HepG2 (cell line): ENCODE data around the gene GEMIN2. TPM values are rescaled to one million over a fixed set of nuclear protein-coding genes. Genes with fewer than 3 reads are reported as not detected.

Experiments used
- CHD2 ChIP-seq: IDR thresholded peaks from 2 replicates; pipeline ENCODE4 v1.6.1; 2011; ENCODE audit warnings: low read depth, low read length, improper control_type of control experiment
- GLMP ChIP-seq: sonication (generic); formaldehyde crosslinking; IDR thresholded peaks from 2 replicates; pipeline ENCODE4 v1.9.0; 2021; ENCODE audit warnings: missing genetic modification reagents, mild to moderate bottlenecking, borderline replicate concordance
- HMG20A ChIP-seq: IDR thresholded peaks from 2 replicates; pipeline ENCODE4 v1.6.1; 2016; ENCODE audit warnings: borderline replicate concordance
- KLF11 ChIP-seq: IDR thresholded peaks from 2 replicates; pipeline ENCODE4 v1.6.1; 2016; ENCODE audit warnings: missing compliant biosample characterization
- MAF1 ChIP-seq: sonication (generic); formaldehyde crosslinking; IDR thresholded peaks from 2 replicates; pipeline ENCODE4 v1.5.0; 2020; ENCODE audit warnings: missing genetic modification reagents, borderline replicate concordance
- SIX4 ChIP-seq: sonication (generic); formaldehyde crosslinking; IDR thresholded peaks from 2 replicates; pipeline ENCODE4 v1.4.0; 2020; ENCODE audit warnings: missing genetic modification reagents
- SOX5 ChIP-seq: IDR thresholded peaks from 2 replicates; pipeline ENCODE4 v1.6.1; 2016; ENCODE audit warnings: borderline replicate concordance
- SP2 ChIP-seq: sonication (generic); formaldehyde crosslinking; IDR thresholded peaks from 2 replicates; pipeline ENCODE4 v1.5.1; 2020; ENCODE audit warnings: mild to moderate bottlenecking, missing genetic modification reagents
- TBX2 ChIP-seq: sonication (generic); formaldehyde crosslinking; IDR thresholded peaks from 2 replicates; pipeline ENCODE4 v1.5.0; 2020; ENCODE audit warnings: missing genetic modification reagents, mild to moderate bottlenecking, borderline replicate concordance
- ZFP82 ChIP-seq: sonication (generic); formaldehyde crosslinking; IDR thresholded peaks from 2 replicates; pipeline ENCODE4 v1.5.1; 2020; ENCODE audit warnings: mild to moderate bottlenecking, missing genetic modification reagents, borderline replicate concordance
- ZNF160 ChIP-seq: sonication (generic); formaldehyde crosslinking; IDR thresholded peaks from 2 replicates; pipeline ENCODE4 v1.8.0; 2022; ENCODE audit warnings: mild to moderate bottlenecking, inconsistent platforms, missing genetic modification reagents
- ZNF280B ChIP-seq: sonication (generic); formaldehyde crosslinking; IDR thresholded peaks from 2 replicates; pipeline ENCODE4 v1.5.0; 2020; ENCODE audit warnings: missing genetic modification reagents, mild to moderate bottlenecking, borderline replicate concordance
- ZNF354B ChIP-seq: sonication (generic); formaldehyde crosslinking; IDR thresholded peaks from 2 replicates; pipeline ENCODE4 v1.8.0; 2022; ENCODE audit warnings: mild to moderate bottlenecking, missing genetic modification reagents
- ZSCAN9 ChIP-seq: IDR thresholded peaks from 2 replicates; pipeline ENCODE4 v1.6.1; 2016; ENCODE audit warnings: borderline replicate concordance
- polyA plus RNA-seq, 8 experiments: library from polyadenylated mRNA; depleted of rRNA in 3 of 8; stranded (reverse) in 7 of 8; unstranded in 1 of 8; fragments of >200 nt; fragmentation: Illumina TruSeq in 4 of 8; extraction: Trizol in 4 of 8; gene quantifications; 2 replicates each; pipeline versions ENCODE4 v1.2.1 to v1.2.3, GENCODE V29; 2011 to 2016; ENCODE audit warnings: low read depth in 4 of 8, missing spikeins in 1 of 8, mixed read lengths in 1 of 8; ENCODE audit not compliant: insufficient read depth in 1 of 8
- total RNA-seq, 5 experiments: library from RNA; depleted of rRNA; stranded (reverse); fragments of >200 nt; fragmentation: Illumina TruSeq; extraction: Trizol; gene quantifications; 2 replicates each; pipeline ENCODE4 v1.2.3, GENCODE V29; 2016; ENCODE audit warnings: low read depth in 1 of 5
- TF ChIP-seq, protein P1 (sequence below): sonication (generic); formaldehyde crosslinking; IDR thresholded peaks from 2 replicates; pipeline ENCODE4 v1.4.0; 2020; ENCODE audit warnings: missing genetic modification reagents, borderline replicate concordance
- TF ChIP-seq, protein P2 (sequence below): sonication (generic); formaldehyde crosslinking; IDR thresholded peaks from 2 replicates; pipeline ENCODE4 v1.5.0; 2020; ENCODE audit warnings: mild to moderate bottlenecking, missing genetic modification reagents

GEMIN2 gene
- total and polyA plus RNA-seq, 2 of the 13 experiments (the other 11 are each of a cell fraction or from before 2014, with no cell fraction given), result 54.8 to 110 TPM

DNA sequence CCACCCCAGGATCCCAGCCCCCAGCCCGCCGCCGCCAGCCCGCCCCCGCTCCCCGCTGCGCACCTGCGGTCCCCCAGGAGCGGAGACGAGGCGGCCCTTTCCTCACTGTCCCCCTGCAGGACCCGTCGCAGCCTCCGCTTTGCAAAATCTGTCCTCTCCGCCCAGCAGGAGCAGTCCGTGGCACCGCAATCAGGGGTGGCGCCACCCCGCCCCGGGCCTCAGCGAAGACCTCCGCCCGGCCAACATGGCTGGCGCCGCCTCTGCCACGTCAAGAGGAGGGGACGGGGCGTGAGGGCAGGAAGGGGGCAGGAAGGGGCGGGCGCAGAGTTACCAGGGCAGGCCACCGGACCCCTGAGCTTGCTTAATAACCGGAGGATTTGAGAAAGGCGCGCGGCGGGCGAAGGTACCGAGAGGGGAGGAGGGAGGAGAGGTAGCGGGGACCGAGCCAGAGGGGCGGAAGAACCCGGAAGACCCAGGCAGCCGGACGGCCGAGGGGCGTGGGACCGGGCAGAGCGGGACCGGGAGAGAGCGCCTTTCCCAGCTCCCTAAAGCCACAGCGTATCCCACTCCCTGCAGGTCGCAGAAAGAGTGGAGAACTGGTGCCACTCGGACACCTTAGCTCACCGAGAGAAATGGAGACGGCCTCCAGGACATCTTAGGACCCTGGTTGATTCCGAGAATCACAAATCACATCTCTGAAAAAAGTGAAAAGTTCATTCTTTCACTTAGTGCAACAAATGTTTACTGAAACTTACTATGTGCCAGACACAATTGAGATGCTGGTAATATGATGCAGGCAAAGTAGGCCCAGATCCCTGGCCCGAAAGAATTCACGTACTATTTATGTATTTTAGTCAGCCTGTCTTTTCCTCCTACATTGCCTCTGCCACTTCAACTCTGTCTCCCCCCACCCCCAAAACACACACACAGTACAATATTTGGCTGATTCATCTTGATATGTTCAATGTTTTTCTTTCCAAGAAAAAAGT lies 10.9 kb upstream of the GEMIN2 start, which contains the start of gene SEC23A (continued):
- TF ChIP-seq GLMP (CRISPR knock-in tag) (no peak; the same call in 1 of the 2 replicates), ZNF354B (CRISPR knock-in tag) (peak; percentile 97), KLF11 (CRISPR knock-in tag) (peak; percentile 98; the same call in 1 of the 2 replicates), SIX4 (peak; percentile 94), CHD2 (peak; percentile 54; the same call in 1 of the 2 replicates), ZFP82 (peak; percentile 100), HMG20A (peak; percentile 54), ZSCAN9 (CRISPR knock-in tag) (peak; percentile 96), ZNF160 (CRISPR knock-in tag) (peak; percentile 96), ZNF280B (CRISPR knock-in tag) (peak; percentile 99), SP2 (CRISPR knock-in tag) (peak; percentile 83), MAF1 (peak; percentile 93; the same call in 1 of the 2 replicates), SOX5 (peak; percentile 75; the same call in 1 of the 2 replicates), TBX2 (CRISPR knock-in tag) (peak; percentile 97)
- TF ChIP-seq, protein P1, sequence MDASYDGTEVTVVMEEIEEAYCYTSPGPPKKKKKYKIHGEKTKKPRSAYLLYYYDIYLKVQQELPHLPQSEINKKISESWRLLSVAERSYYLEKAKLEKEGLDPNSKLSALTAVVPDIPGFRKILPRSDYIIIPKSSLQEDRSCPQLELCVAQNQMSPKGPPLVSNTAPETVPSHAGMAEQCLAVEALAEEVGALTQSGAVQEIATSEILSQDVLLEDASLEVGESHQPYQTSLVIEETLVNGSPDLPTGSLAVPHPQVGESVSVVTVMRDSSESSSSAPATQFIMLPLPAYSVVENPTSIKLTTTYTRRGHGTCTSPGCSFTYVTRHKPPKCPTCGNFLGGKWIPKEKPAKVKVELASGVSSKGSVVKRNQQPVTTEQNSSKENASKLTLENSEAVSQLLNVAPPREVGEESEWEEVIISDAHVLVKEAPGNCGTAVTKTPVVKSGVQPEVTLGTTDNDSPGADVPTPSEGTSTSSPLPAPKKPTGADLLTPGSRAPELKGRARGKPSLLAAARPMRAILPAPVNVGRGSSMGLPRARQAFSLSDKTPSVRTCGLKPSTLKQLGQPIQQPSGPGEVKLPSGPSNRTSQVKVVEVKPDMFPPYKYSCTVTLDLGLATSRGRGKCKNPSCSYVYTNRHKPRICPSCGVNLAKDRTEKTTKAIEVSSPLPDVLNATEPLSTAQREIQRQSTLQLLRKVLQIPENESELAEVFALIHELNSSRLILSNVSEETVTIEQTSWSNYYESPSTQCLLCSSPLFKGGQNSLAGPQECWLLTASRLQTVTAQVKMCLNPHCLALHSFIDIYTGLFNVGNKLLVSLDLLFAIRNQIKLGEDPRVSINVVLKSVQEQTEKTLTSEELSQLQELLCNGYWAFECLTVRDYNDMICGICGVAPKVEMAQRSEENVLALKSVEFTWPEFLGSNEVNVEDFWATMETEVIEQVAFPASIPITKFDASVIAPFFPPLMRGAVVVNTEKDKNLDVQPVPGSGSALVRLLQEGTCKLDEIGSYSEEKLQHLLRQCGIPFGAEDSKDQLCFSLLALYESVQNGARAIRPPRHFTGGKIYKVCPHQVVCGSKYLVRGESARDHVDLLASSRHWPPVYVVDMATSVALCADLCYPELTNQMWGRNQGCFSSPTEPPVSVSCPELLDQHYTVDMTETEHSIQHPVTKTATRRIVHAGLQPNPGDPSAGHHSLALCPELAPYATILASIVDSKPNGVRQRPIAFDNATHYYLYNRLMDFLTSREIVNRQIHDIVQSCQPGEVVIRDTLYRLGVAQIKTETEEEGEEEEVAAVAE (CRISPR knock-in tag), result peak; percentile 95; the same call in 1 of the 2 replicates
- TF ChIP-seq, protein P2, sequence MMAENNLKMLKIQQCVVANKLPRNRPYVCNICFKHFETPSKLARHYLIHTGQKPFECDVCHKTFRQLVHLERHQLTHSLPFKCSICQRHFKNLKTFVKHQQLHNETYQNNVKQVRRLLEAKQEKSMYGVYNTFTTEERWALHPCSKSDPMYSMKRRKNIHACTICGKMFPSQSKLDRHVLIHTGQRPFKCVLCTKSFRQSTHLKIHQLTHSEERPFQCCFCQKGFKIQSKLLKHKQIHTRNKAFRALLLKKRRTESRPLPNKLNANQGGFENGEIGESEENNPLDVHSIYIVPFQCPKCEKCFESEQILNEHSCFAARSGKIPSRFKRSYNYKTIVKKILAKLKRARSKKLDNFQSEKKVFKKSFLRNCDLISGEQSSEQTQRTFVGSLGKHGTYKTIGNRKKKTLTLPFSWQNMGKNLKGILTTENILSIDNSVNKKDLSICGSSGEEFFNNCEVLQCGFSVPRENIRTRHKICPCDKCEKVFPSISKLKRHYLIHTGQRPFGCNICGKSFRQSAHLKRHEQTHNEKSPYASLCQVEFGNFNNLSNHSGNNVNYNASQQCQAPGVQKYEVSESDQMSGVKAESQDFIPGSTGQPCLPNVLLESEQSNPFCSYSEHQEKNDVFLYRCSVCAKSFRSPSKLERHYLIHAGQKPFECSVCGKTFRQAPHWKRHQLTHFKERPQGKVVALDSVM (CRISPR knock-in tag), result peak; percentile 93
